A673 (cell line): ENCODE results near the gene HDAC7. TPM values are rescaled to one million over a fixed set of nuclear protein-coding genes. Genes with fewer than 3 reads are reported as not detected.

Experiments used
- BruUV-seq: library from RNA; stranded (reverse); fragments of 400-500 nt; replicated peaks from 2 replicates; lab custom pipeline; 2021; lab: Mats Ljungman, UMichigan
- CTCF ChIA-PET: fragments of 300-600 bp; sonication (Branson Sonifier 250); formaldehyde crosslinking; loops from one replicate; lab custom pipeline; 2022; ENCODE audit warnings: antibody characterized with exemption; lab: Charles Lee
- POLR2A ChIA-PET: fragments of 300-600 bp; sonication (Branson Sonifier 250); formaldehyde crosslinking; loops from one replicate; lab custom pipeline; 2022; ENCODE audit warnings: antibody characterized with exemption; ENCODE audit not compliant: low non-redundant PET; lab: Charles Lee
- DNase-seq: peaks from one replicate; pipeline ENCODE4 v3.0.0-alpha.2; 2015; ENCODE audit warnings: low spot score
- H3K27ac ChIP-seq: fragments of 200-600 bp; sonication (generic); 2 replicates; pipeline ENCODE4 v1.5.1; 2016; ENCODE audit warnings: mixed run types, low read depth, mild to moderate bottlenecking, mixed read lengths, antibody characterized with exemption, low read length; ENCODE audit not compliant: poor library complexity, severe bottlenecking
- H3K27me3 ChIP-seq: fragments of 200-600 bp; sonication (generic); replicated peaks from 2 replicates; pipeline ENCODE4 v1.6.1; 2017; ENCODE audit warnings: mixed run types, low read depth, mild to moderate bottlenecking, mixed read lengths, antibody characterized with exemption, low read length; ENCODE audit not compliant: insufficient read depth, poor library complexity
- H3K36me3 ChIP-seq: fragments of 200-600 bp; sonication (generic); 2 replicates; pipeline ENCODE4 v1.6.1; 2016; ENCODE audit warnings: mixed run types, mild to moderate bottlenecking, mixed read lengths, antibody characterized with exemption, low read length; ENCODE audit not compliant: insufficient read depth, poor library complexity, severe bottlenecking
- H3K4me1 ChIP-seq: fragments of 200-600 bp; sonication (generic); 2 replicates; pipeline ENCODE4 v1.6.1; 2017; ENCODE audit warnings: mixed run types, mild to moderate bottlenecking, mixed read lengths, antibody characterized with exemption, low read length; ENCODE audit not compliant: insufficient read depth, poor library complexity, severe bottlenecking
- H3K4me3 ChIP-seq: fragments of 200-600 bp; sonication (generic); 2 replicates; pipeline ENCODE4 v1.5.1; 2016; ENCODE audit warnings: low read depth, mixed run types, mild to moderate bottlenecking, mixed read lengths, low read length; ENCODE audit not compliant: poor library complexity, severe bottlenecking
- H3K9me3 ChIP-seq: fragments of 200-600 bp; sonication (generic); 2 replicates; pipeline ENCODE4 v1.6.1; 2016; ENCODE audit warnings: mixed run types, low read depth, mild to moderate bottlenecking, mixed read lengths, antibody characterized with exemption, low read length; ENCODE audit not compliant: poor library complexity, severe bottlenecking
- CTCF ChIP-seq: fragments of 300-800, 200-600 bp; sonication (generic); conservative IDR thresholded peaks from 2 replicates; pipeline ENCODE4 v1.5.1; 2017; ENCODE audit warnings: low read depth, mild to moderate bottlenecking, antibody characterized with exemption, low read length, moderate library complexity, mixed read lengths
- EZH2 ChIP-seq: fragments of 200-600 bp; sonication (generic); IDR thresholded peaks from 2 replicates; pipeline ENCODE4 v1.6.1; 2017; ENCODE audit warnings: borderline replicate concordance, low read depth, mild to moderate bottlenecking, mixed read lengths, antibody characterized with exemption, low read length; ENCODE audit not compliant: poor library complexity, severe bottlenecking
- intact Hi-C: fragments of 100-400 bp; cut with micrococcal nuclease; formaldehyde crosslinking; loops from one replicate; pipeline ENCODE4 v1.10.0; 2022; ENCODE audit not compliant: unreplicated experiment
- total RNA-seq: library from RNA; stranded (reverse); gene quantifications from 2 replicates; pipeline ENCODE4 v1.2.3, GENCODE V29; 2021

Gene HDAC7
- total RNA-seq, 1 experiment from 2014 or later = 58.9 TPM

GRCh38 chr12:47782372-47782770 lies 37.3 kb downstream of the HDAC7 start:
- Histone ChIP-seq H3K36me3 (peaks cover 48% of the 10 kb centered on the region), H3K4me1 (peaks cover 5% of the 10 kb centered on the region), H3K27ac (no peak overlapping the region), H3K4me3 (no peak overlapping the region), H3K27me3 (no peaks in the 10 kb centered on the region), H3K9me3 (no peaks in the 10 kb centered on the region)
- ChIA-PET POLR2A (no interaction called here), CTCF (interaction anchor here (1.9 kb wide), 1 partner anchor 56 kb away, joined by 6 read pairs; no protein-coding TSS in a partner anchor)
- BruUV-seq = no TSS peak
- DNase-seq = no peak
- no peak for TF ChIP-seq EZH2
- TF ChIP-seq CTCF = no peak
- intact Hi-C loops = no loop called here

- Histone ChIP-seq H3K4me1 (peaks cover 12% of the 10 kb centered on the region), H3K4me3 (no peak overlapping the region), H3K27me3 (no peaks in the 10 kb centered on the region), H3K27ac (peak overlapping the region; percentile 5), H3K9me3 (no peaks in the 10 kb centered on the region), H3K36me3 (peaks cover 41% of the 10 kb centered on the region)
- ChIA-PET CTCF (interaction anchor here (1.9 kb wide), 1 partner anchor 57 kb away, joined by 6 read pairs; no protein-coding TSS in a partner anchor), POLR2A (no interaction called here)
- DNase-seq = no peak
- TF ChIP-seq CTCF = no peak
- no peak for TF ChIP-seq EZH2
- intact Hi-C loops = no loop called here
- BruUV-seq = no TSS peak
Observed at GRCh38 chr12:47781479-47782371, 38.0 kb downstream of the HDAC7 start.

GRCh38 chr12:47779943-47780504 lies 39.7 kb downstream of the HDAC7 start:
- DNase-seq = no peak
- H3K27me3 ChIP-seq = no peaks in the 10 kb centered on the region
- ChIA-PET POLR2A (interaction anchor here (0.7 kb wide), 1 partner anchor 41 kb away, joined by 3 read pairs; no protein-coding TSS in a partner anchor), CTCF (interaction anchor here (0.6 to 1.3 kb wide), 5 partner anchors 8 to 65 kb away, joined by 3 to 5 read pairs (median 4); no protein-coding TSS in a partner anchor)
- no TSS peak for BruUV-seq
- no peak for TF ChIP-seq CTCF
- TF ChIP-seq EZH2 = no peak
- peaks cover 29% of the 10 kb centered on the region for H3K4me1 ChIP-seq
- intact Hi-C loops = loop anchor here (1.0 to 5.0 kb wide), 4 partner anchors 38 to 128 kb away; no protein-coding TSS in a partner anchor
- H3K4me3 ChIP-seq = no peak overlapping the region
- H3K9me3 ChIP-seq = no peaks in the 10 kb centered on the region
- H3K36me3 ChIP-seq = peaks cover 29% of the 10 kb centered on the region
- H3K27ac ChIP-seq = no peak overlapping the region
